HCT116 (cell line): ENCODE results near the gene GPATCH8. TPM values are rescaled to one million over a fixed set of nuclear protein-coding genes. Genes with fewer than 3 reads are reported as not detected.

ENCODE experiments used
- ATAC-seq: fragments of 200-7000 bp; cut with Tn5 transposase; 2 replicates; pipeline ENCODE4 v1.9.1; 2020; ENCODE audit warnings: mild to moderate bottlenecking, moderate library complexity
- BruUV-seq: library from RNA; stranded (reverse); fragments of 400-500 nt; replicated peaks from 2 replicates; lab custom pipeline; 2021; lab: Mats Ljungman, UMichigan
- CTCF ChIA-PET: fragments of 300-600 bp; sonication (Branson Sonifier 250); formaldehyde crosslinking; loops from one replicate; lab custom pipeline; 2021; ENCODE audit warnings: antibody characterized with exemption; lab: Charles Lee
- POLR2A ChIA-PET: fragments of 300-600, 350-600 bp; sonication (Branson Sonifier 250); formaldehyde crosslinking; loops from one replicate; lab custom pipeline; 2021; ENCODE audit warnings: antibody characterized with exemption; lab: Charles Lee
- RAD21 ChIA-PET, 2 experiments: fragments of 300-600 bp; sonication (Branson Sonifier 250); formaldehyde crosslinking; loops; one replicate each; lab custom pipeline; 2023; ENCODE audit warnings: low total read pairs in 2 of 2; ENCODE audit not compliant: uncharacterized antibody in 2 of 2, unreplicated experiment in 2 of 2, low non-redundant PET in 1 of 2; lab: Charles Lee
- DNase-seq: peaks from one replicate; pipeline ENCODE4 v3.0.0-alpha.2; 2010; ENCODE audit warnings: low read depth, low spot score
- H2AFZ ChIP-seq: fragments of 200-600 bp; shearing (Covaris generic), sonication (generic); 2 replicates; pipeline ENCODE4 v1.6.1; 2017; ENCODE audit warnings: low read depth, mixed run types, mixed read lengths, antibody characterized with exemption, low read length; ENCODE audit not compliant: poor library complexity, severe bottlenecking
- H3K27ac ChIP-seq: 2 replicates; pipeline ENCODE4 v1.5.1; 2012; ENCODE audit warnings: low read depth, low read length
- H3K27me3 ChIP-seq: fragments of 200-600 bp; sonication (generic); 2 replicates; pipeline ENCODE4 v1.6.1; 2016; ENCODE audit warnings: mixed run types, low read length, mixed read lengths; ENCODE audit not compliant: insufficient read depth
- H3K36me3 ChIP-seq, 2 experiments: fragments of 200-500 bp in 1 of 2; fragments of 200-600 bp in 1 of 2; sonication (Bioruptor generic) in 1 of 2; sonication (generic) in 1 of 2; 2 replicates each; pipeline versions ENCODE4 v1.5.1 to v1.6.1; 2014 to 2016; ENCODE audit warnings: low read length in 2 of 2, inconsistent platforms in 1 of 2, mixed read lengths in 1 of 2, mixed run types in 1 of 2; ENCODE audit not compliant: insufficient read depth in 2 of 2, control insufficient read depth in 1 of 2
- H3K4me1 ChIP-seq, 2 experiments: fragments of 200-600 bp in 1 of 2; sonication (generic) in 1 of 2; 2 replicates each; pipeline versions ENCODE4 v1.5.1 to v1.6.1; 2012 to 2017; ENCODE audit warnings: low read length in 2 of 2, inconsistent platforms in 1 of 2, mild to moderate bottlenecking in 1 of 2, mixed read lengths in 1 of 2, mixed run types in 1 of 2, moderate library complexity in 1 of 2; ENCODE audit not compliant: insufficient read depth in 2 of 2, control insufficient read depth in 1 of 2
- H3K4me2 ChIP-seq: fragments of 200-600 bp; sonication (generic); 2 replicates; pipeline ENCODE4 v1.6.1; 2017; ENCODE audit warnings: mixed run types, low read length, mixed read lengths
- H3K4me3 ChIP-seq, 2 experiments: fragments of 200-600 bp in 1 of 2; sonication (generic) in 1 of 2; replicated peaks in 1 of 2; 2 replicates each; pipeline ENCODE4 v1.5.1; 2011 to 2016; ENCODE audit warnings: low read length in 2 of 2, control low read depth in 1 of 2, low read depth in 1 of 2, mild to moderate bottlenecking in 1 of 2, mixed read lengths in 1 of 2, mixed run types in 1 of 2
- H3K79me2 ChIP-seq: fragments of 200-600 bp; sonication (generic); 2 replicates; pipeline ENCODE4 v1.6.1; 2017; ENCODE audit warnings: mild to moderate bottlenecking, mixed run types, low read length, moderate library complexity, mixed read lengths; ENCODE audit not compliant: insufficient read depth
- H3K9ac ChIP-seq: fragments of 200-600 bp; sonication (generic); 2 replicates; pipeline ENCODE4 v1.6.1; 2016; ENCODE audit warnings: low read length, mixed read lengths
- H3K9me2 ChIP-seq: fragments of 200-600 bp; sonication (generic), shearing (Covaris generic); 2 replicates; pipeline ENCODE4 v1.6.1; 2017; ENCODE audit warnings: mixed run types, mild to moderate bottlenecking, moderate library complexity; ENCODE audit not compliant: insufficient read depth
- H3K9me3 ChIP-seq, 2 experiments: fragments of 200-500 bp in 1 of 2; fragments of 200-600 bp in 1 of 2; sonication (Bioruptor generic) in 1 of 2; sonication (generic) in 1 of 2; 2 replicates each; pipeline ENCODE4 v1.6.1; 2014 to 2017; ENCODE audit warnings: low read length in 2 of 2, mixed read lengths in 2 of 2, inconsistent platforms in 1 of 2, low read depth in 1 of 2, mild to moderate bottlenecking in 1 of 2, mixed run types in 1 of 2, moderate library complexity in 1 of 2; ENCODE audit not compliant: control insufficient read depth in 1 of 2, insufficient read depth in 1 of 2
- H4K20me1 ChIP-seq: fragments of 200-600 bp; sonication (generic), shearing (Covaris generic); 2 replicates; pipeline ENCODE4 v1.6.1; 2017; ENCODE audit warnings: mixed run types, mild to moderate bottlenecking, moderate library complexity; ENCODE audit not compliant: insufficient read depth
- CTCF ChIP-seq, 3 experiments: fragments of 200-600 bp in 1 of 3; sonication (generic) in 1 of 3; IDR thresholded peaks in 2 of 3; conservative IDR thresholded peaks in 1 of 3; 2 replicates each; pipeline ENCODE4 v1.5.1; 2012 to 2017; ENCODE audit warnings: low read depth in 2 of 3, low read length in 2 of 3, antibody characterized with exemption in 1 of 3, borderline replicate concordance in 1 of 3, control low read depth in 1 of 3, mild to moderate bottlenecking in 1 of 3, mixed read lengths in 1 of 3, mixed run types in 1 of 3, moderate library complexity in 1 of 3; ENCODE audit not compliant: insufficient read depth in 1 of 3
- EGR1 ChIP-seq: IDR thresholded peaks from 2 replicates; pipeline ENCODE4 v1.6.1; 2012; ENCODE audit warnings: low read depth
- EZH2 ChIP-seq: fragments of 200-600 bp; sonication (generic); IDR thresholded peaks from 2 replicates; pipeline ENCODE4 v1.6.1; 2017; ENCODE audit warnings: antibody characterized with exemption, mixed run types
- POLR2A ChIP-seq: IDR thresholded peaks from 2 replicates; pipeline ENCODE4 v1.7.0; 2011; ENCODE audit warnings: borderline replicate concordance; ENCODE audit not compliant: insufficient read depth, insufficient read length; ENCODE audit errors: extremely low read depth
- POLR2AphosphoS5 ChIP-seq: IDR thresholded peaks from 2 replicates; pipeline ENCODE4 v1.6.1; 2011; ENCODE audit warnings: mild to moderate bottlenecking, low read depth, low read length, moderate library complexity
- SIN3A ChIP-seq: IDR thresholded peaks from 2 replicates; pipeline ENCODE4 v1.6.1; 2012; ENCODE audit warnings: low read depth
- SP1 ChIP-seq: IDR thresholded peaks from 2 replicates; pipeline ENCODE4 v1.6.1; 2012; ENCODE audit warnings: low read depth
- SRF ChIP-seq: IDR thresholded peaks from 2 replicates; pipeline ENCODE4 v1.6.1; 2012; ENCODE audit warnings: low read depth
- YY1 ChIP-seq: IDR thresholded peaks from 2 replicates; pipeline ENCODE4 v1.6.1; 2011; ENCODE audit warnings: low read length, low read depth, moderate library complexity, mild to moderate bottlenecking; ENCODE audit not compliant: insufficient replicate concordance; ENCODE audit errors: extremely low read depth
- ZFX ChIP-seq: fragments of 450-650 bp; IDR thresholded peaks from 2 replicates; pipeline ENCODE4 v1.6.1; 2017
- ZNF274 ChIP-seq: fragments of 200-500 bp; sonication (Bioruptor generic); IDR thresholded peaks from 2 replicates; pipeline ENCODE4 v1.6.1; 2014; ENCODE audit warnings: mild to moderate bottlenecking, low read depth, low read length, inconsistent platforms
- intact Hi-C: fragments of 100-400 bp; cut with micrococcal nuclease; formaldehyde crosslinking; loops from 2 replicates; pipeline ENCODE4 v1.10.0; 2022
- total RNA-seq: library from RNA; stranded (reverse); gene quantifications from one replicate; pipeline ENCODE4 v1.2.1, GENCODE V29; 2021; ENCODE audit not compliant: unreplicated experiment
- TF ChIP-seq, protein P1 (sequence below): IDR thresholded peaks from 2 replicates; pipeline ENCODE4 v1.6.1; 2011; ENCODE audit warnings: mild to moderate bottlenecking, low read length, moderate library complexity; ENCODE audit not compliant: insufficient replicate concordance; ENCODE audit errors: extremely low read depth

The GPATCH8 gene
- total RNA-seq, 1 experiment from 2014 or later, result 28.7 TPM

DNA sequence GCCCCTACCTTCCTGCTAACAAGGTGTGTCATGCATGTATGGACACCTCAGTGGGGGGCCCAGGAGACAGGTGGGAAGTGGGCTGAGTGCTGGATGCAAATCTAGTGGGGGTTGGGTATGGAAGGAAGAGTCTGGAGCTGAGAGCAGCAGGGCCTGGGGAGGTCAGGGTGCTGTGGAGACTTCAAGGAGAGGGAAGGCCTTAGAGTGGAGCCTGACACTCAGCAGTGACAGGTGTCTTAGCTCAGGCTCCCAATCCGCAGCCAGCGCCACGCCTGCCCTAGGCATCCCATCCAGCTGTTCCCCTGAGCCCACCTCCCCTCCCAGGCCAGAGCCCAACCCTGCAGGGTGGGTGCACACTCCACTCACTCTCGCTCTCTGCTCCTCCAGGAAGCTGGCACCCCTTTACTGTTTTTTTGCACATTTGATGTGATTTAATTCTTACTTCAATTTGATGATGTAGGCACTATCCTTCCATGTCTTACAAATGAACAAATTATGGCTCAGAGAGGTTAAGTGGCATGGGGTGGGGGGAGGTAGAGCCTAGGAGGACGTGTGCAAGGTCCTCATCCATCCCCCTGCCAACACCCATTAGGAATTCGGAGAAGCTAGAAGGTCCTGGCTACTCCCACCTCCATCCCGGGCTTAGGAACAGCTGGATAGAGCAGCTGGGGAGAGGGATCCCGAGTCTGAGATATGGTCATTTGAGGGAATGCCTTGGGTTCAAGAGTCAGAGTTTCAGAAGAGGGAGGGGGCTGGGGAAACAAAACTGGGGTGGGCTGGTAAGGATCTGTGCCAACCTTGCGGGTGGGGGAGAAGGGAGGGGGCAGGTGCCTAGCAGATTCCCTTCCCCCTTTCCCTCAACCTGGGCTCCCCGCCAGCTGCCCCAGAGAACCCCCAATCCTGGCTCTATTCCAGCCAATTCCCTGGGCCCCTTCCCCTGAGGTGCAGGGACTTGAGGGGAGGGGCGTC, 141.6 kb downstream of the GPATCH8 start:
- Histone ChIP-seq H3K36me3 (no peaks in the 10 kb centered on the region), H3K4me1 (peaks cover 7 to 27% of the 10 kb centered on the region in 2 experiments; a peak in 3 of 4 replicates), H3K27me3 (no peaks in the 10 kb centered on the region), H3K4me2 (0 out of 2 replicates have a peak overlapping the region, but pooled peaks have one; percentile 93), H3K9me3 (no peaks in the 10 kb centered on the region), H3K9ac (no peak overlapping the region), H3K4me3 (no peak overlapping the region), H3K27ac (no peak overlapping the region), H3K9me2 (no peaks in the 10 kb centered on the region), H2AFZ (no peak overlapping the region), H4K20me1 (no peaks in the 10 kb centered on the region), H3K79me2 (no peaks in the 10 kb centered on the region)
- TF ChIP-seq EZH2, result no peak
- no peak for TF ChIP-seq SIN3A
- no peak for TF ChIP-seq SRF
- TF ChIP-seq ZFX, result no peak
- TF ChIP-seq EGR1, result no peak
- TF ChIP-seq, protein P1, sequence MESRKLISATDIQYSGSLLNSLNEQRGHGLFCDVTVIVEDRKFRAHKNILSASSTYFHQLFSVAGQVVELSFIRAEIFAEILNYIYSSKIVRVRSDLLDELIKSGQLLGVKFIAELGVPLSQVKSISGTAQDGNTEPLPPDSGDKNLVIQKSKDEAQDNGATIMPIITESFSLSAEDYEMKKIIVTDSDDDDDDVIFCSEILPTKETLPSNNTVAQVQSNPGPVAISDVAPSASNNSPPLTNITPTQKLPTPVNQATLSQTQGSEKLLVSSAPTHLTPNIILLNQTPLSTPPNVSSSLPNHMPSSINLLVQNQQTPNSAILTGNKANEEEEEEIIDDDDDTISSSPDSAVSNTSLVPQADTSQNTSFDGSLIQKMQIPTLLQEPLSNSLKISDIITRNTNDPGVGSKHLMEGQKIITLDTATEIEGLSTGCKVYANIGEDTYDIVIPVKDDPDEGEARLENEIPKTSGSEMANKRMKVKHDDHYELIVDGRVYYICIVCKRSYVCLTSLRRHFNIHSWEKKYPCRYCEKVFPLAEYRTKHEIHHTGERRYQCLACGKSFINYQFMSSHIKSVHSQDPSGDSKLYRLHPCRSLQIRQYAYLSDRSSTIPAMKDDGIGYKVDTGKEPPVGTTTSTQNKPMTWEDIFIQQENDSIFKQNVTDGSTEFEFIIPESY, result no peak
- TF ChIP-seq CTCF (IDR thresholded peaks at IDR 0.05 in 2 of 3, conservative IDR thresholded peaks at IDR 0.05 in 1 of 3; ENCODE audit: borderline replicate concordance in 1 of 3, insufficient read depth in 1 of 3, low read depth in 2 of 3, low read length in 2 of 3), result no peak
- no peak for TF ChIP-seq ZNF274
- TF ChIP-seq POLR2AphosphoS5, result no peak
- no peak for TF ChIP-seq POLR2A
- no peak for TF ChIP-seq YY1
- no peak for TF ChIP-seq SP1
- ChIA-PET CTCF (interaction anchor here (1.5 to 2.0 kb wide), 2 partner anchors 10 to 151 kb away, joined by 3 to 7 read pairs; no protein-coding TSS in a partner anchor), RAD21 (no interaction called here), POLR2A (no interaction called here)
- intact Hi-C loops, result loop anchor here (10.0 kb wide), 1 partner anchor 457 kb away; the partner anchor contains the start of gene MPP2
- no peak for DNase-seq
- no peak for ATAC-seq
- no TSS peak for BruUV-seq
